Caco-2 (cell line): ENCODE measurements around the gene DYRK4. TPM values are rescaled to one million over a fixed set of nuclear protein-coding genes. Genes with fewer than 3 reads are reported as not detected.

Experiments used
- BruUV-seq: library from RNA; stranded (reverse); fragments of 400-500 nt; replicated peaks from 2 replicates; lab custom pipeline; 2021; lab: Mats Ljungman, UMichigan
- CTCF ChIA-PET: fragments of 300-600 bp; sonication (Branson Sonifier 250); formaldehyde crosslinking; loops from one replicate; lab custom pipeline; 2022; ENCODE audit warnings: antibody characterized with exemption; lab: Charles Lee
- POLR2A ChIA-PET: fragments of 300-600 bp; sonication (Branson Sonifier 250); formaldehyde crosslinking; loops from one replicate; lab custom pipeline; 2022; ENCODE audit warnings: antibody characterized with exemption; lab: Charles Lee
- DNase-seq, 2 experiments: peaks; one replicate each; pipeline versions ENCODE4 v3.0.0 to v3.0.0-alpha.2; 2020 to 2022
- H3K27me3 ChIP-seq: replicated peaks from 2 replicates; pipeline ENCODE4 v1.6.0; 2011; ENCODE audit warnings: low read length; ENCODE audit not compliant: control insufficient read depth, insufficient read depth
- H3K36me3 ChIP-seq: 2 replicates; pipeline ENCODE4 v1.5.1; 2011; ENCODE audit warnings: low read length; ENCODE audit not compliant: control insufficient read depth, insufficient read depth
- H3K4me1 ChIP-seq: fragments of 250-450 bp; sonication (Bioruptor Pico); 2 replicates; pipeline ENCODE4 v1.5.1; 2020; ENCODE audit warnings: mild to moderate bottlenecking
- H3K4me3 ChIP-seq: 2 replicates; pipeline ENCODE4 v1.5.1; 2011; ENCODE audit warnings: low read depth, mild to moderate bottlenecking, control low read depth, low read length
- H3K9me3 ChIP-seq: fragments of 250-450 bp; sonication (Bioruptor Pico); 2 replicates; pipeline ENCODE4 v1.5.1; 2020; ENCODE audit warnings: mild to moderate bottlenecking, moderate library complexity
- H3K27ac Mint-ChIP-seq: one replicate; pipeline ENCODE4 v1.8.0; 2022; ENCODE audit warnings: mixed read lengths; ENCODE audit not compliant: unreplicated experiment
- H3K27me3 Mint-ChIP-seq: one replicate; pipeline ENCODE4 v1.8.0; 2022; ENCODE audit warnings: mixed read lengths; ENCODE audit not compliant: insufficient read depth, unreplicated experiment
- H3K36me3 Mint-ChIP-seq: one replicate; pipeline ENCODE4 v1.8.0; 2022; ENCODE audit warnings: mild to moderate bottlenecking, mixed read lengths; ENCODE audit not compliant: insufficient read depth, unreplicated experiment
- H3K4me1 Mint-ChIP-seq: one replicate; pipeline ENCODE4 v1.8.0; 2022; ENCODE audit warnings: low read depth, mixed read lengths; ENCODE audit not compliant: unreplicated experiment
- H3K4me3 Mint-ChIP-seq: one replicate; pipeline ENCODE4 v1.8.0; 2022; ENCODE audit warnings: mild to moderate bottlenecking, moderate library complexity, mixed read lengths; ENCODE audit not compliant: unreplicated experiment
- H3K9me3 Mint-ChIP-seq: one replicate; pipeline ENCODE4 v1.8.0; 2022; ENCODE audit warnings: mixed read lengths; ENCODE audit not compliant: unreplicated experiment
- CTCF ChIP-seq, 2 experiments: fragments of 200-600 bp in 1 of 2; IDR thresholded peaks; 1 replicate in 1 of 2; 2 replicates in 1 of 2; pipeline versions ENCODE4 v1.5.1 to v1.8.0; 2011 to 2022; ENCODE audit warnings: antibody characterized with exemption in 1 of 2, control low read depth in 1 of 2, inconsistent platforms in 1 of 2, low read depth in 1 of 2, low read length in 1 of 2, mild to moderate bottlenecking in 1 of 2, moderate library complexity in 1 of 2; ENCODE audit not compliant: insufficient read depth in 1 of 2, severe bottlenecking in 1 of 2, unreplicated experiment in 1 of 2
- intact Hi-C: fragments of 100-400 bp; cut with micrococcal nuclease; formaldehyde crosslinking; loops from one replicate; pipeline ENCODE4 v1.10.0; 2022; ENCODE audit not compliant: unreplicated experiment
- total RNA-seq: library from RNA; stranded (reverse); gene quantifications from 2 replicates; pipeline ENCODE4 v1.2.3, GENCODE V29; 2022

The DYRK4 gene
- total RNA-seq, 1 experiment from 2014 or later: 7.7 TPM

DNA sequence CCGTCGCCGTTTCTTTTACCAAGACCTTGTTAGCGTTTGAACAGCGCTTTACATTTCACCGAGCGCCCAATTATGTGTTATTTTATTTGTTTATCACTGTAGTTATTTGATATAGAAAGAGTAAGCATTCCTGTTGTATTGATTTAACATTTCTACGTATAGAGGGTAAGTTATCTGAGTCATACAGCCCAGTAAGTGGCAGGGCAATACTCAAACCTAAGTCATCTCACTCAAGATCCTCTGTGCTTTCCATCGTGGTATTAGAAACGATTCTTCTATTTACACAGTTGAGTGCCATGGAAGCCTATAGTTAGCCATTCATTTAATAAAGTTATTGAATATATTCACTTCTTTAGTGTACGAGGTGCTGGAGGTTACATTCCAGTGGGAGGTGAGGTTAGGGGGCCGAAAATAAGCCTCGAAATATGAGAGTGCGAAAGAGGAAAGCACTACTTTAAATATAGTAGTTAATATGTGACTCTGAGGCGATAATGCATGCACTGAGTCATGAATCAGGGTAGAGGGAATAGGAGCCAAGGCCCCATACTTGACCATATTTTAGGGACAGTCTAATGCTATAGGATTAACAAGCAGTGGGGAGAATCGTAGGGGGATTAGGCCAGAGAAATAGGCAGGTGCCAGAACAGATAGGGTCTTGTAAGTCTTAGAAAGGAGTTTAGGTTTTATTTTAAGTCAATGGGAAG, 22.7 kb upstream of the DYRK4 start:
- Mint-ChIP-seq H3K27ac (peak overlapping the region; percentile 93), H3K4me3 (peak overlapping the region; percentile 89), H3K36me3 (peaks cover 32% of the 10 kb centered on the region), H3K27me3 (no peaks in the 10 kb centered on the region), H3K9me3 (no peaks in the 10 kb centered on the region), H3K4me1 (peaks cover 9% of the 10 kb centered on the region)
- intact Hi-C loops: no loop called here
- H3K27me3 ChIP-seq: no peaks in the 10 kb centered on the region
- H3K4me3 ChIP-seq: peak overlapping the region; percentile 72
- H3K36me3 ChIP-seq: no peaks in the 10 kb centered on the region
- TF ChIP-seq CTCF (IDR thresholded peaks at IDR 0.05; ENCODE audit: insufficient read depth in 1 of 2, low read depth in 1 of 2, low read length in 1 of 2, severe bottlenecking in 1 of 2, unreplicated experiment in 1 of 2): no peak
- H3K4me1 ChIP-seq: peaks cover 7% of the 10 kb centered on the region
- CTCF ChIA-PET: no interaction called here
- no peak for DNase-seq
- BruUV-seq: TSS peak; percentile 89
- POLR2A ChIA-PET: no interaction called here
- no peaks in the 10 kb centered on the region for H3K9me3 ChIP-seq

DNA sequence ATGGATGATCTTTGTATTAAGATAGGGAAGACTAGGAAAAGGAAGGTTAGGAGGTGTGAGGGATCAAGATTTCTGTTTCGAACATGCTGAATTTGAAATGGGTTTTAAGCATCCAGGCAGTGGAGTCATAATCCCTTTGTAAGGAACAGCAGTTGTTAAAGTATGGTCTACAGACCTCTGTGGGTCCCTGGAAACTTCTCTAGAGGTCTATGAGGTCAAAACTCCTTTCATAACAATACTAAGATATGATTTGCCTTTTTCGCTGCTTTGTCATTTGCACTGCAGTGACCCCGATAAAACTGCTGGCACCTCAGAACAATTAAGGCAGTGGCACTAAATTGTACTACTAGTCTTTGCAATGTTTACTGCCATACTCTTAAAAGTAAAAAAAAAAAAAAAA, 21.8 kb upstream of the DYRK4 start:
- no peak for DNase-seq
- H3K27me3 Mint-ChIP-seq: no peaks in the 10 kb centered on the region
- Histone ChIP-seq H3K4me3 (peak overlapping the region; percentile 72), H3K27me3 (no peaks in the 10 kb centered on the region), H3K9me3 (no peaks in the 10 kb centered on the region), H3K4me1 (peaks cover 7% of the 10 kb centered on the region), H3K36me3 (no peaks in the 10 kb centered on the region)
- no peaks in the 10 kb centered on the region for H3K9me3 Mint-ChIP-seq
- no peak for TF ChIP-seq CTCF (IDR thresholded peaks at IDR 0.05; ENCODE audit: insufficient read depth in 1 of 2, low read depth in 1 of 2, low read length in 1 of 2, severe bottlenecking in 1 of 2, unreplicated experiment in 1 of 2)
- H3K27ac Mint-ChIP-seq: peak overlapping the region; percentile 93
- POLR2A ChIA-PET: no interaction called here
- peaks cover 41% of the 10 kb centered on the region for H3K36me3 Mint-ChIP-seq
- BruUV-seq: no TSS peak
- H3K4me1 Mint-ChIP-seq: peaks cover 9% of the 10 kb centered on the region
- intact Hi-C loops: no loop called here
- CTCF ChIA-PET: interaction anchor here (0.7 kb wide), 1 partner anchor 13 kb away, joined by 3 read pairs; no protein-coding TSS in a partner anchor
- H3K4me3 Mint-ChIP-seq: peak overlapping the region; percentile 89

DNA sequence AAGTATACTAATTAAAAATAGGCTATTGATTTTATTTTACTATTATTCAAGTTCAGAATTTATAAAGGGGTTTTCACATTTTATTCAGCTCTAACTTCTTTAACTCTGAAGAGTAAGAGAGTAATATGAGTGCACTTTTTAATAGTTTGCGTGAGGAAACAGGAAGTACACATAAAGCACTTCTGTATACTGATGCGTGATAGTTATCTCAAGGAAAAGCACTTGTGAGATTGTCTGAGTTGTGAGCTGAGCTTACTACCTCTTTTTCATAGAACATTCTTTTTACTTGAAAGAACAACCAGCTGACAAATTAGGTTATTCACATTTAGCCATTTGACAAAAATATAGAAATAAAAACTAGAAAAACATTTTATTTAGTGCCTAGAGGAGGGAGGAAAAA, 21.4 kb upstream of the DYRK4 start:
- BruUV-seq: no TSS peak
- Histone ChIP-seq H3K4me3 (no peak overlapping the region), H3K9me3 (no peaks in the 10 kb centered on the region), H3K27me3 (no peaks in the 10 kb centered on the region), H3K4me1 (peaks cover 7% of the 10 kb centered on the region), H3K36me3 (no peaks in the 10 kb centered on the region)
- DNase-seq: no peak
- Mint-ChIP-seq H3K4me1 (peaks cover 9% of the 10 kb centered on the region), H3K36me3 (peaks cover 45% of the 10 kb centered on the region), H3K9me3 (no peaks in the 10 kb centered on the region), H3K27me3 (no peaks in the 10 kb centered on the region), H3K4me3 (no peak overlapping the region), H3K27ac (no peak overlapping the region)
- CTCF ChIA-PET: no interaction called here
- no peak for TF ChIP-seq CTCF (IDR thresholded peaks at IDR 0.05; ENCODE audit: insufficient read depth in 1 of 2, low read depth in 1 of 2, low read length in 1 of 2, severe bottlenecking in 1 of 2, unreplicated experiment in 1 of 2)
- POLR2A ChIA-PET: no interaction called here
- intact Hi-C loops: no loop called here
